GM06990 (cell line): ENCODE data around the gene DISC1.
"Not testable (repeated sequence)": the region's sequence is repeated elsewhere in the genome, so short reads cannot be mapped to it uniquely, and the experiment has no call there.

ENCODE experiments used
- DNase-seq: peaks from one replicate; pipeline ENCODE4 v3.0.0-alpha.2; 2011; ENCODE audit not compliant: insufficient read length; ENCODE audit errors: extremely low read depth
- H3K27me3 ChIP-seq: replicated peaks from 2 replicates; pipeline ENCODE4 v1.6.0; 2011; ENCODE audit warnings: low read length; ENCODE audit not compliant: control insufficient read depth, insufficient read depth
- H3K36me3 ChIP-seq: 2 replicates; pipeline ENCODE4 v1.5.1; 2011; ENCODE audit warnings: low read length; ENCODE audit not compliant: control insufficient read depth, insufficient read depth
- H3K4me3 ChIP-seq: replicated peaks from 2 replicates; pipeline ENCODE4 v1.5.1; 2011; ENCODE audit warnings: low read depth, mild to moderate bottlenecking, control low read depth, low read length
- CTCF ChIP-seq: IDR thresholded peaks from 2 replicates; pipeline ENCODE4 v1.5.1; 2011; ENCODE audit warnings: low read length, control low read depth, mild to moderate bottlenecking, inconsistent platforms; ENCODE audit not compliant: insufficient read depth, poor library complexity, severe bottlenecking

Gene DISC1

DNA sequence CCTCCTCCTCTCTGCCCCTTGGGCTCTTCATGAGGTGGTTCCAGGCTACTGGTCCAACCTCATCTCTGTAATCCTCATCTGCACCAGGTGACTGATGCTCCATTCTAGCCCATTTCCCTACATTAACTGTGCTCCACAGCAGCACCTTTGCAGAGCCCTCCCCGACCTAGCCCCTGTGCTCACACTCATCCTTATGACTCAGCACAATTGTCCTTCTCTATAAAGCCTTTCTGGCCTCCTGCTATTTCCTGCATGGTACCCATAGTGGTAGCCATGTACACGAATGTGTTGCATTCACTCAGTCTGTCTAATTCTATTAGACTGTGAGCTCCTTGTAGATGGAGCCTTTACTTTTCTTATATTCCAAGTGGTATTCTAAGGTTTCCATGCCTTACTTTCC lies 339.0 kb downstream of the DISC1 start:
- H3K36me3 ChIP-seq, result no peaks in the 10 kb centered on the region
- no peak for DNase-seq
- TF ChIP-seq CTCF, result no peak
- H3K27me3 ChIP-seq, result no peaks in the 10 kb centered on the region
- no peak overlapping the region for H3K4me3 ChIP-seq

GRCh38 chr1:231966983-231967382 lies 340.4 kb downstream of the DISC1 start:
- H3K4me3 ChIP-seq, result no peak overlapping the region
- no peaks in the 10 kb centered on the region for H3K27me3 ChIP-seq
- no peak for TF ChIP-seq CTCF
- DNase-seq, result no peak
- H3K36me3 ChIP-seq, result no peaks in the 10 kb centered on the region

GRCh38 chr1:231969076-231969475 lies 342.5 kb downstream of the DISC1 start:
- Histone ChIP-seq H3K36me3 (no peaks in the 10 kb centered on the region), H3K27me3 (no peaks in the 10 kb centered on the region; the same call in 1 of the 2 replicates), H3K4me3 (no peak overlapping the region)
- DNase-seq, result no peak
- no peak for TF ChIP-seq CTCF

- not testable (repeated sequence) for H3K36me3 ChIP-seq, H3K27me3 ChIP-seq
These were observed 343.2 kb downstream of the DISC1 start for GRCh38 chr1:231969761-231970160.

DNA sequence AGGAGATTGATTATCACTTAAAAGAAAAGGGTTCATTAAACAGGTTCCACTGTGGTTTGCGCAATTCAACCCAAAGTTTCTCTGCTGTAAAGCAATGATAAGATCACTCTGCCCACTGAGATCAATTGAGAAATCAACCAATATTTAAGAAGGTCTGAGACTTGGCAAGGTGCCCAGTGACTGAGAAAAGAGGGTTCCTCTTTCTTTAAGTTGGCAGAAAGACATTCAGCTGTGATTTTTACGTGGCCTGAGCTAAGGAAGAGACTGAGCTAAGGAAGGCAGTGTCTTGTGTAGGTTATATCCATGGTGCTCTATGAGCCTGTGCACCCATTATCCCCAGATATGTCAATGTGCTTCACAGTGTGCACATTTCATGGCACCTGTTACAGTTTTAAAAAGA lies 344.1 kb downstream of the DISC1 start:
- DNase-seq, result no peak
- no peak overlapping the region for H3K4me3 ChIP-seq
- no peak for TF ChIP-seq CTCF
- no peaks in the 10 kb centered on the region for H3K36me3 ChIP-seq
- no peaks in the 10 kb centered on the region; the same call in 1 of the 2 replicates for H3K27me3 ChIP-seq

More at GRCh38 chr1:231969761-231970160, 343.2 kb downstream of the DISC1 start:
- DNase-seq, H3K4me3 ChIP-seq: not testable (repeated sequence)

GRCh38 chr1:231971397-231972110 lies 345.0 kb downstream of the DISC1 start:
- no peak overlapping the region for H3K4me3 ChIP-seq
- TF ChIP-seq CTCF, result no peak
- no peak for DNase-seq
- no peaks in the 10 kb centered on the region; the same call in 1 of the 2 replicates for H3K27me3 ChIP-seq
- H3K36me3 ChIP-seq, result no peaks in the 10 kb centered on the region
